BLaER1 (cell line): ENCODE data around the gene TELO2.

Experiments
- H3K27ac ChIP-seq: shearing (Covaris generic); formaldehyde crosslinking; 2 replicates; pipeline ENCODE4 v1.8.1; 2022
- H3K27me3 ChIP-seq: shearing (Covaris generic); formaldehyde crosslinking; 2 replicates; pipeline ENCODE4 v1.8.1; 2022
- H3K36me3 ChIP-seq: shearing (Covaris generic); formaldehyde crosslinking; 2 replicates; pipeline ENCODE4 v1.8.1; 2022
- H3K4me1 ChIP-seq: shearing (Covaris generic); formaldehyde crosslinking; 2 replicates; pipeline ENCODE4 v1.8.1; 2022
- H3K4me2 ChIP-seq: shearing (Covaris generic); formaldehyde crosslinking; 2 replicates; pipeline ENCODE4 v1.8.1; 2022
- H3K4me3 ChIP-seq: shearing (Covaris generic); formaldehyde crosslinking; 2 replicates; pipeline ENCODE4 v1.8.1; 2022
- H3K9ac ChIP-seq: shearing (Covaris generic); formaldehyde crosslinking; 2 replicates; pipeline ENCODE4 v1.8.1; 2022
- H3K9me3 ChIP-seq: shearing (Covaris generic); formaldehyde crosslinking; 2 replicates; pipeline ENCODE4 v1.8.1; 2022
- H4K20me1 ChIP-seq: shearing (Covaris generic); formaldehyde crosslinking; 2 replicates; pipeline ENCODE4 v1.8.1; 2022
- Cebpa-rat ChIP-seq: shearing (Covaris generic); IDR thresholded peaks from 2 replicates; pipeline ENCODE4 v1.8.1; 2022

The TELO2 gene

GRCh38 chr16:1503110-1503955, 10.2 kb downstream of the TELO2 start:
- Histone ChIP-seq H3K4me1 (peaks cover 3% of the 10 kb centered on the region), H3K9me3 (no peaks in the 10 kb centered on the region), H3K27me3 (no peaks in the 10 kb centered on the region), H3K27ac (no peak overlapping the region), H3K4me2 (no peak overlapping the region), H3K4me3 (no peak overlapping the region), H3K9ac (no peak overlapping the region), H3K36me3 (peaks cover 94% of the 10 kb centered on the region), H4K20me1 (peaks cover 32% of the 10 kb centered on the region)
- TF ChIP-seq Cebpa-rat = no peak

- H3K36me3 ChIP-seq = peaks cover 93% of the 10 kb centered on the region
- H3K4me2 ChIP-seq = no peak overlapping the region
- H3K27me3 ChIP-seq = no peaks in the 10 kb centered on the region
- H3K9me3 ChIP-seq = no peaks in the 10 kb centered on the region
- no peak overlapping the region for H3K9ac ChIP-seq
- no peak for TF ChIP-seq Cebpa-rat
- peaks cover 40% of the 10 kb centered on the region for H4K20me1 ChIP-seq
- H3K27ac ChIP-seq = no peak overlapping the region
- no peak overlapping the region for H3K4me3 ChIP-seq
- H3K4me1 ChIP-seq = peaks cover 22% of the 10 kb centered on the region
Observed at GRCh38 chr16:1505073-1505844, 12.1 kb downstream of the TELO2 start.

GRCh38 chr16:1505912-1506311, 12.8 kb downstream of the TELO2 start:
- Histone ChIP-seq H3K4me2 (no peak overlapping the region), H3K36me3 (peaks cover 93% of the 10 kb centered on the region), H3K27ac (no peak overlapping the region), H3K4me1 (peaks cover 27% of the 10 kb centered on the region), H3K9me3 (no peaks in the 10 kb centered on the region), H3K9ac (no peak overlapping the region), H3K4me3 (no peak overlapping the region), H4K20me1 (peaks cover 47% of the 10 kb centered on the region), H3K27me3 (no peaks in the 10 kb centered on the region)
- no peak for TF ChIP-seq Cebpa-rat

GRCh38 chr16:1506494-1507213, 13.5 kb downstream of the TELO2 start:
- Histone ChIP-seq H3K27ac (no peak overlapping the region), H3K27me3 (no peaks in the 10 kb centered on the region), H3K9me3 (no peaks in the 10 kb centered on the region), H3K9ac (no peak overlapping the region), H3K4me3 (no peak overlapping the region), H3K36me3 (peaks cover 93% of the 10 kb centered on the region), H3K4me1 (peaks cover 27% of the 10 kb centered on the region), H3K4me2 (no peak overlapping the region), H4K20me1 (peaks cover 47% of the 10 kb centered on the region)
- no peak for TF ChIP-seq Cebpa-rat

GRCh38 chr16:1508494-1509187, 15.5 kb downstream of the TELO2 start:
- Histone ChIP-seq H3K4me1 (peaks cover 27% of the 10 kb centered on the region), H3K27me3 (no peaks in the 10 kb centered on the region), H4K20me1 (peaks cover 45% of the 10 kb centered on the region), H3K9ac (peak overlapping the region; percentile 54; the same call in 1 of the 2 replicates), H3K36me3 (peaks cover 89% of the 10 kb centered on the region), H3K27ac (peak overlapping the region; percentile 51; the same call in 1 of the 2 replicates), H3K4me3 (no peak overlapping the region), H3K9me3 (peaks cover 4% of the 10 kb centered on the region), H3K4me2 (peak overlapping the region; percentile 74)
- no peak for TF ChIP-seq Cebpa-rat

GRCh38 chr16:1509307-1510221, 16.4 kb downstream of the TELO2 start:
- H3K4me1 ChIP-seq = peaks cover 27% of the 10 kb centered on the region
- peaks cover 91% of the 10 kb centered on the region for H3K36me3 ChIP-seq
- peak overlapping the region; percentile 74 for H3K4me2 ChIP-seq
- peaks cover 13% of the 10 kb centered on the region for H3K9me3 ChIP-seq
- H4K20me1 ChIP-seq = peaks cover 45% of the 10 kb centered on the region
- TF ChIP-seq Cebpa-rat = no peak
- peak overlapping the region; percentile 54; the same call in 1 of the 2 replicates for H3K9ac ChIP-seq
- H3K27ac ChIP-seq = peak overlapping the region; percentile 51
- H3K4me3 ChIP-seq = no peak overlapping the region
- H3K27me3 ChIP-seq = no peaks in the 10 kb centered on the region

- H3K27me3 ChIP-seq = no peaks in the 10 kb centered on the region
- H3K4me3 ChIP-seq = no peak overlapping the region
- H3K4me1 ChIP-seq = peaks cover 27% of the 10 kb centered on the region
- H4K20me1 ChIP-seq = peaks cover 45% of the 10 kb centered on the region
- no peak for TF ChIP-seq Cebpa-rat
- peaks cover 21% of the 10 kb centered on the region for H3K9me3 ChIP-seq
- H3K9ac ChIP-seq = peak overlapping the region; percentile 54; the same call in 1 of the 2 replicates
- peaks cover 84% of the 10 kb centered on the region for H3K36me3 ChIP-seq
- H3K27ac ChIP-seq = peak overlapping the region; percentile 51
- H3K4me2 ChIP-seq = peak overlapping the region; percentile 74
Observed at GRCh38 chr16:1510272-1510671, 17.1 kb downstream of the TELO2 start.

- no peak for TF ChIP-seq Cebpa-rat
- Histone ChIP-seq H3K36me3 (peaks cover 79% of the 10 kb centered on the region), H3K4me2 (no peak overlapping the region; the same call in 1 of the 2 replicates), H3K27me3 (no peaks in the 10 kb centered on the region), H3K27ac (no peak overlapping the region), H3K4me3 (no peak overlapping the region), H4K20me1 (peaks cover 45% of the 10 kb centered on the region), H3K9ac (no peak overlapping the region), H3K9me3 (peaks cover 22% of the 10 kb centered on the region), H3K4me1 (peaks cover 27% of the 10 kb centered on the region)
Observed at GRCh38 chr16:1510941-1511351, 17.8 kb downstream of the TELO2 start.
